ENCODE measurements around the gene GJA4. TPM values are rescaled to one million over a fixed set of nuclear protein-coding genes. Genes with fewer than 3 reads are reported as not detected.

GJA4 gene
- polyA plus RNA-seq, 1 donor from 2014 or later, result not detected

GRCh38 chr1:34843392-34844251 lies 50.8 kb downstream of the GJA4 start:
- Histone ChIP-seq H3K9me2 (ENCODE audit: insufficient read depth, low read length) (no peaks in the 10 kb centered on the region), H3F3A (ENCODE audit: insufficient read depth, low read length, poor library complexity, severe bottlenecking) (no peaks in the 10 kb centered on the region), H4K20me1 (ENCODE audit: insufficient read depth) (no peaks in the 10 kb centered on the region), H2AFZ (ENCODE audit: low read depth, low read length) (no peak overlapping the region), H3K79me2 (replicated peaks; ENCODE audit: insufficient read depth, low read length) (no peaks in the 10 kb centered on the region), H3K4me2 (ENCODE audit: low read length) (no peak overlapping the region), H3K27ac (ENCODE audit: low read length) (no peak overlapping the region), H3K27me3 (ENCODE audit: insufficient read depth, low read depth, low read length) (no peaks in the 10 kb centered on the region), H3K36me3 (ENCODE audit: insufficient read depth, low read length) (no peaks in the 10 kb centered on the region), H3K9me3 (ENCODE audit: low read length) (no peaks in the 10 kb centered on the region), H3K9ac (ENCODE audit: low read length) (no peak overlapping the region), H3K4me3 (ENCODE audit: low read length) (no peak overlapping the region)
- TF ChIP-seq MXI1 (conservative IDR thresholded peaks at IDR 0.05; ENCODE audit: poor library complexity, severe bottlenecking) (no peak), CTCF (IDR thresholded peaks at IDR 0.05; ENCODE audit: poor library complexity, severe bottlenecking) (no peak), SMC3 (conservative IDR thresholded peaks at IDR 0.05; ENCODE audit: poor library complexity) (no peak), RAD21 (conservative IDR thresholded peaks at IDR 0.05) (no peak), EZH2 (IDR thresholded peaks at IDR 0.05; ENCODE audit: borderline replicate concordance, insufficient read depth, low read length, poor library complexity, severe bottlenecking) (no peak), POLR2AphosphoS5 (IDR thresholded peaks at IDR 0.05) (no peak), TAF1 (IDR thresholded peaks at IDR 0.05; ENCODE audit: low read depth) (no peak), REST (IDR thresholded peaks at IDR 0.05; ENCODE audit: borderline replicate concordance) (no peak)

- H3K79me2 ChIP-seq (replicated peaks; ENCODE audit: insufficient read depth, low read length), result no peaks in the 10 kb centered on the region
- H3K27ac ChIP-seq (ENCODE audit: low read length), result no peak overlapping the region
- TF ChIP-seq SMC3 (conservative IDR thresholded peaks at IDR 0.05; ENCODE audit: poor library complexity) (no peak), EZH2 (IDR thresholded peaks at IDR 0.05; ENCODE audit: borderline replicate concordance, insufficient read depth, low read length, poor library complexity, severe bottlenecking) (no peak), TAF1 (IDR thresholded peaks at IDR 0.05; ENCODE audit: low read depth) (no peak), RAD21 (conservative IDR thresholded peaks at IDR 0.05) (no peak), REST (IDR thresholded peaks at IDR 0.05; ENCODE audit: borderline replicate concordance) (no peak), EP300 (conservative IDR thresholded peaks at IDR 0.05; ENCODE audit: poor library complexity, severe bottlenecking) (no peak), CTCF (IDR thresholded peaks at IDR 0.05; ENCODE audit: poor library complexity, severe bottlenecking) (no peak), POLR2AphosphoS5 (IDR thresholded peaks at IDR 0.05) (no peak), MXI1 (conservative IDR thresholded peaks at IDR 0.05; ENCODE audit: poor library complexity, severe bottlenecking) (no peak)
- H3K9me2 ChIP-seq (ENCODE audit: insufficient read depth, low read length), result no peaks in the 10 kb centered on the region
- H3K4me3 ChIP-seq (ENCODE audit: low read length), result no peak overlapping the region
- no peak overlapping the region for H3K9ac ChIP-seq (ENCODE audit: low read length)
- no peak overlapping the region for H2AFZ ChIP-seq (ENCODE audit: low read depth, low read length)
- H3K27me3 ChIP-seq (ENCODE audit: insufficient read depth, low read depth, low read length), result no peaks in the 10 kb centered on the region
- H3K4me2 ChIP-seq (ENCODE audit: low read length), result no peak overlapping the region
- no peaks in the 10 kb centered on the region for H3K36me3 ChIP-seq (ENCODE audit: insufficient read depth, low read length)
- no peaks in the 10 kb centered on the region for H4K20me1 ChIP-seq (ENCODE audit: insufficient read depth)
- no peaks in the 10 kb centered on the region for H3F3A ChIP-seq (ENCODE audit: insufficient read depth, low read length, poor library complexity, severe bottlenecking)
- H3K9me3 ChIP-seq (ENCODE audit: low read length), result no peaks in the 10 kb centered on the region
Observed at GRCh38 chr1:34844252-34844634, 51.4 kb downstream of the GJA4 start.

Measured in neural cell (in vitro differentiated cells).